HG02678 (cell line): ENCODE measurements around the gene TMEM131L.

ENCODE experiments used
- ATAC-seq: cut with Tn5 transposase; IDR thresholded peaks from one replicate; pipeline ENCODE4 v1.9.1; 2021; ENCODE audit warnings: mild to moderate bottlenecking, moderate library complexity; ENCODE audit not compliant: unreplicated experiment

TMEM131L gene

GRCh38 chr4:153570228-153570973 lies 104.2 kb downstream of the TMEM131L start:
- no peak for ATAC-seq

GRCh38 chr4:153571006-153571545 lies 104.9 kb downstream of the TMEM131L start:
- ATAC-seq = no peak

- ATAC-seq = no peak
Measured at GRCh38 chr4:153572609-153573008, 106.4 kb downstream of the TMEM131L start.

GRCh38 chr4:153573221-153573620 lies 107.1 kb downstream of the TMEM131L start:
- no peak for ATAC-seq

DNA sequence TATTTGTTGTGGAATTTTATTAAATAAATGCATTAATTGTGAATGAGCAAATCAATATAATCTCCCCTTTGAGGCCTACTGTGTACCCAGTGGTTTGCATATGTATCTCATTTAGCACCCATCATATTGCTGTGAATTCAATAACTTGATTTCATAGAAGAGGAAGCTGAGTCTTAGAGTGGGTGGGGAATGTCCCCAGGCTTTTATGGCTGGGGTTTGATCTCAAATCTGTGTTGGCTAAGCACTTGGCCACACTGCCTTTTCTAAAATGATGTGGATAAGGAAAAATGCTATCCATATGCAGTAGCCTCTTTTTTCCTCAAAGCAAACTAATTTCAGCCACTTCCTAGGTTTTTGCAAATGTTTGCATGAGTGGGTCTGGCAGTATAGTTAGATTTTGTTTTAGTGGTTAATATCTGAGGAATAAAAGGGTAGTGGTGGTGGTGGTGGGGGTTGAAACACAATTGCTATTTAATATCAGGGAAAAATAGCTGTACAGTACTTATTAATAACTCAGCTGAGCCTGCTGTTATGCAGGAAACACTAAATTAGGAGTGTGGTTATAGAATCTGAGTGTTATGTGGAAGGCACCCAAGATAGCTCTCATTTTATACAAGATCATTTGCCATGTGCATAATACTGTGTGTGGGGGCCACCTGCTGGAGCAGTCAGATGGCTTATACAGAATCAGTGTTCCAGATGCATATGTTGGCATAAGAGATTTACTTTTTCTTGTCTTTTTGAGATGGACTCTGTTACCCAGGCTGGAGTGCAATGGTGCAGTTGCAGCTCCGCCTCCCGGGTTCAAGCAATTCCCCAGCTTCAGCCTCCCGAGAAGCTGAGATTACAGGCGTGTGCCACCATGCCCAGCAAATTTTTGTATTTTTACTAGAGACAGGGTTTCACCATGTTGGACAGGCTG lies 108.0 kb downstream of the TMEM131L start:
- peak; percentile 52 for ATAC-seq

DNA sequence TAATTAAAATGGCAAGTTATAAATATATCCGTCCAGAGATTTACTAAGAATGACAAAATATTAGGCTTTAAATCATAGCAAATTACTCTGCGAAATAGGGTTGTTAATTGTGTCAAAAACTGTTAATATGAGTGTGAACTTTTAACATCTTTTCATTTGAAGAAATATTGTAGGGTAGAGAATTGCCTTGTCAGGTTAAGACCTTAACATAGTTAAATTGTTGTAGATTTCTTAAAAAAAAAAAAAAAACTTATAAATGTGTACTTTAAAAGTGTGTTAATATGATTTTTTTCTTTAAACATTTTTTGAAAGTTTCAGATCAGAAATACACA lies 110.2 kb downstream of the TMEM131L start:
- no peak for ATAC-seq

GRCh38 chr4:153577053-153577452 lies 110.9 kb downstream of the TMEM131L start:
- no peak for ATAC-seq

GRCh38 chr4:153579410-153579809 lies 113.2 kb downstream of the TMEM131L start:
- no peak for ATAC-seq

DNA sequence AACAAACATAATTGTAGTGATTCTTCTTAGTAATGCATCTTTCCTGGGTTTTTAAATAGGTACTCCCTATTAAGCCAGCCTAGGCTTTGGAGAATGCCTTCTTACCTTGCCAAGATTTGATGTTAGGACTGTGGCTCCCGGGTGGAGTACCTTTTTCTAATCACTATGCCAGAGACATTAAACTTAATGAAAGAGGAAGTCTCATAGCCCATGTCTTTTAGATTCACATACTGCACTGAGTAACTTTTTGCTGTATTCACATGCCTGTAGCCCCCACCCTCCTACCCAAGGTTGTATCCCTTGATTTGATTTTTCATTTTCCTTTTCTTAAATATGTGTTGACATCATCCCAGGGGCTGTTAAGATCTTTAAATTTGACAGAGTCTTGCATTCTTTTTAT lies 113.7 kb downstream of the TMEM131L start:
- no peak for ATAC-seq

DNA sequence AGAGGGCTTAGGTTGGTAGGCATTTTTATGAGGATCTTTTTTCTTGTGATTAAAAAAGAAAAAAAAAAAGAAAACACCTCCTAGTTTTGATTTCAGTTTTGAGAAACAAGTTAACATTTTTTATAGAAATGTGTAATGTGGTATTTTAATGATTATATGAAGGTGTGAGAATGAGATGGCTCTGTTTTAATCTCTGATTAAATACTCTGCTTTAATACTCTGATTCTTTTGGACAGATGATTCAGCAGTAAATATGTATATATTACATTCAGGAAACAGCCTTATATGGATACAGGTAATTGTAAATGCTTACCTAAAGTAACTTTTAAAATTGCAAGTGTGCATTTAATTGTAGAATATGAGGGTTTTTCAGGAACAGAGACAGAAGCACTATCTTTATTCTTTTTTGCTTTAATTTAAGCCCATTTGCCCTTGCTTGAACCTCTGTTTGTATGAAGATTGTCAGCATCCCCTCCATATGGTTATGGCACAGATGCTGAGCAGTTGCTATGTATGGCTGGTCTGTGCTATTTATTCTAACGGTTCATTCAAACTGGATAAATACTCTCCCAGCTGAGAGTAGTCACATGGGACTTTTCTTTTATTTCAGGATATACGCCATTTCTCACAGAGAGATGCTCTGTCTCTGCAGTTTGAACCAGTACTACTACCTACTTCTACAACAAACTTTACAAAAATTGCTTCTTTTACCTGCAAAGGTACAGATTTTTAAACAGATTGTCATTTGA lies 117.0 kb downstream of the TMEM131L start:
- no peak for ATAC-seq

DNA sequence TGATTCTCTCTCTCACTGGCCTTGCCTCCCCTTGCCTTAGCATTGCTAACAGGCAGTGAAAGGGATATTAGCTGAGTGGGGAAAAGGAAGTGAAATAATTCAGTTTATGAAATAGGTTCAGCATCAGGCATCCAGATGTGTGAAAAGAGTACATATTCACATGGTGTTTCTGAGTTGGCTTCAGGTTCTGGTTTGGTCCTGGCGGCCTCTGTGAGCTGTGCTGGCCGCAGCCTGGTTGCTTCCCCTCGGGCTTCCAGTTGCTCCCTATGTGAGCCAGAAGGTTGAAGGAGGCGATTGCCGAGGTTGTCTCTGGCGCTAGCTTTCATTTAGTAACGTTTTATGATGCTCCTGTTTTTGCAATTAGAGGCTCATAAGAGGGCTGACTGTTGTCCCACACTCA lies 118.9 kb downstream of the TMEM131L start:
- ATAC-seq = no peak

- no peak for ATAC-seq
Measured at GRCh38 chr4:153589703-153590595, 123.8 kb downstream of the TMEM131L start.

DNA sequence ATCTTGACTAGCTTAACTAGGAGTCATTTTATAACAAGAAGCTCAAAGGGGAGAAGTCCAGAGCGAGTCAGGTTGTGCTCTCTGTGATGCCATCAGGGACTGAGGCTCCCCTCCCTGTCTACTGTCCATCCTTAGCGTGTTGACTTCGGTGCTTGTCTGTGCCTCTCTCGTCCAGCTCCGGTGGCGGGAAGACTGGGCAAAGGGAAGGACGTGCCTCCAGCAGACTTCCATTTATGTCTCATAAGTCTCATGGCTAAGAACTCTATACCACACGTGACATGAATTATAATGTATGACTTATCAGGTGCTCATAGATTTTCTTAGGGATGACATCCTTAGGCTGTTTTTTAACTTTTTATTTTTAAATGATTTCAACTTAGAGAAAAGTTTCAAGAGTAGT lies 125.3 kb downstream of the TMEM131L start:
- ATAC-seq = no peak

DNA sequence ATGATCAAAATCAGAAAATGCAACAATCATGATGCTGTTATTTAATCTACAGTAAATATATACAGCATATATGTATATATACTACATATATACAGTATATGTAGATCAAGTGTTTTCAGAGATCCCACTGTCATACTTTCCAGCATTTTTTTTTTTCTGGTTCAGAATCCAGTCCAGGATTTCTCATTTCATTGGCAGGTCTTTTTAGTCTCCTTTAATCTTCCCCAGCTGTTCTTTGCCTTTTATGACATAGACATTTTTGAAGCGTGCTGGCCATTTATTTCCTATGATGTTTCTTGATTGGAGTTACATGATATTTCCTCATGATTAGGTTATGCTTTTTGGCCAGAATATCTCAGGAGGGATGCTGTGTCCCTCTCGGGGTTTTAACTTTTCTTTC lies 125.9 kb downstream of the TMEM131L start:
- no peak for ATAC-seq

DNA sequence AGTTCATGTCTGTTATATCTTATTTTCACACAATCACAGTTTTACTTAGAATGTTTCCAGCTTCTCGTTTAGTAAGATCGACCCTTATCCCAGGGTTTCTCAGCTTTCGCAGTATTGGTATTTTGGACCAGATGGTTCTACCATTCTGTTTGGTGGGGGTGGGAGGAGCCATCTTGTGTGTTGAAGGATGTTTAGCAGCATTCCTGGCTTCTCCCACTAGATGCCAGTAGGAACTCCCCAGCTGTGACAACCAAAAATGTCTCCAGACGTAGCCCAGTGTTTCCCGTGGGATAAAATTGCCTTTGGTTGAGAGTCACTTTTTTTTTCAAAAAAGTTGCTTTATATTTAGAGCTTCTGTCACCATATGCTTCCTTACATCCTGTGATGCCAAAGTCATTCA lies 127.0 kb downstream of the TMEM131L start:
- no peak for ATAC-seq

- no peak for ATAC-seq
Measured at GRCh38 chr4:153594210-153594609, 128.1 kb downstream of the TMEM131L start.

- no peak for ATAC-seq
Measured at GRCh38 chr4:153595894-153596601, 129.9 kb downstream of the TMEM131L start.

DNA sequence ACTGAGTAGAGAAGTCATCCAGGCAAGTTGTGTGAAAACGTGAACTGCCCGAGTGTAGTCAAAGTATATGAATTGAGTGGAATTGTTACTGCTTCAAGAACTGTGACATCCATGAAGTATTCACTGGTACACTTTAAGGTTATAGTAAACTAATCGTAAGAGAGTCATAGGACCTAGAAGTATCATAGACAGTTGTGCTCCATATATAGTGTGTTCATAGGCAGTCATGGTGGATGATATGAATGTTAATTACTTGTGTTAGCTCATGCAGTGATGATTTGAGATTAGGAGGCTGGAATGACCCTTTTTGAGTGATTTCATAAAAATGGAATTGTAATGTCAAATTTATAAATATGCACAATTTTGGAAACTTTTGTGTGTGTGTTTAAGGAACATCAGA lies 136.6 kb downstream of the TMEM131L start:
- ATAC-seq = no peak

DNA sequence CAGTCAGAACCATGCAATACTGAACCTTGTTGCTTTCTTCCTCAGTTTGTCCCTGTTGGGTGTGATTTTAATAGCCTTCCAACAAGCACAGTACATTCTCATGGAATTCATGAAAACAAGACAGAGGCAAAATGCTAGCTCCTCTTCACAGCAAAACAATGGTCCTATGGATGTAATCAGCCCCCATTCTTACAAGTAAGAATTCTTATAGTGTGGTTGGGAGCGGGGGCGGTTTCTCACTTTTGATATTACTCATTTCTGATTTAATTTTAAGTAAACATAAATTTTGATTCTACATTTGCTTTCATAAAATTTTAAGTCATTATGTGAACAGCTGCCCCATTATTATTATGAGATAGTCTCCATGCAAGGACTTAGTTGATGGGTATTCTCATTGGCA lies 137.1 kb downstream of the TMEM131L start:
- no peak for ATAC-seq

DNA sequence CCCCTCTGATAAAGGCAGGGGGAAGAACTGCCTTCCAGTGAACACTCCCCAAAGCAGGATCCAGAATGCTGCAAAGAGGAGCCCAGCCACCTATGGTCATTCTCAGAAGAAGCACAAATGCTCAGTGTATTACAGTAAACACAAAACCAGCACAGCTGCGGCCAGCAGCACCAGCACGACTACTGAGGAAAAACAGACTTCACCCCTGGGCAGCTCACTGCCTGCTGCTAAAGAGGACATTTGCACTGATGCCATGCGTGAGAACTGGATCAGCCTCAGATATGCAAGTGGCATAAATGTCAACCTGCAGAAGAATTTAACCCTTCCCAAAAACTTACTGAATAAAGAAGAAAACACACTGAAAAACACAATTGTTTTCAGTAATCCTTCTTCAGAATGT lies 137.7 kb downstream of the TMEM131L start:
- no peak for ATAC-seq
